ENCODE results near the gene LRTM2. TPM values are rescaled to one million over a fixed set of nuclear protein-coding genes. Genes with fewer than 3 reads are reported as not detected.

LRTM2 gene
- not detected for total RNA-seq
- long read RNA-seq: 0 reads

DNA sequence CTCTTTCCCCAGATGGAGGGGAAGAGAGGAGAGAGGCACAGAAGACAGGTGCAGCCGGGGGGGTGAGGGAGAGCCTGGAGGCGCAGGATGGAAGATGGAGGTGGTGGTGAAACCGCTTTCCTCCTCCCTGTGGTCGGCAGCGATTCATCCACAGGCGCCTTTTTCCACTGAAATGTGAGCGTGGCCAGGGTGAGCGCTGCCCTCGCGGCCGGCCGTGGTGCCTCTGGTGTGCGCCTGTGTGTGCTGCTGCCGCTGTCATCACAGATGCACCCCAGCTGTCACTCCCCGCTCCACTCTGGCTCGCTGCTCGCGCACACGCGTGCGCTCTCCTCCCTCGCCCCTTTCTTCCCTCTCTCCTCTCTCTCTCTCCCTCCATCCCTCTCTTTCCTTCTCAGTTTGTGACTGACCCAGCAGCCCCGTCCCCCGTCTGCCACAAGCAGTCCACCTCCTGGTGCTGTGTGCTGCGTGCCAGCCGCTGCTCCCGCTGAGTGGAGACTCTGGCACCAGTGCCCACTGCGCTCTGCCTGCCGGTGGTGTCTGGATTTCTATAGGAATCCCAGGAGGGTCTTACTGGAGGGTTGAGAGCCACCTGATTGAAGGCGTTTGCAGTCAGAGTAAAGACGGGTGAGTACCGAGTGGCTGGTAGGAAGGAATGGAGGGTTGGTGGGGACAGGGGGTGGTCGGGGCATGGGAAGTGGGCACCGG, at the start of gene LRTM2:
Gene LRTM2, plus strand, starts transcription at position 375 of the 705 bp plus-strand sequence. CDS start 7,584 bp downstream, outside the sequence.
- ATAC-seq (peak; percentile 53), DNase-seq (no peak)
- intact Hi-C loops (cut with micrococcal nuclease): no loop called here

DNA sequence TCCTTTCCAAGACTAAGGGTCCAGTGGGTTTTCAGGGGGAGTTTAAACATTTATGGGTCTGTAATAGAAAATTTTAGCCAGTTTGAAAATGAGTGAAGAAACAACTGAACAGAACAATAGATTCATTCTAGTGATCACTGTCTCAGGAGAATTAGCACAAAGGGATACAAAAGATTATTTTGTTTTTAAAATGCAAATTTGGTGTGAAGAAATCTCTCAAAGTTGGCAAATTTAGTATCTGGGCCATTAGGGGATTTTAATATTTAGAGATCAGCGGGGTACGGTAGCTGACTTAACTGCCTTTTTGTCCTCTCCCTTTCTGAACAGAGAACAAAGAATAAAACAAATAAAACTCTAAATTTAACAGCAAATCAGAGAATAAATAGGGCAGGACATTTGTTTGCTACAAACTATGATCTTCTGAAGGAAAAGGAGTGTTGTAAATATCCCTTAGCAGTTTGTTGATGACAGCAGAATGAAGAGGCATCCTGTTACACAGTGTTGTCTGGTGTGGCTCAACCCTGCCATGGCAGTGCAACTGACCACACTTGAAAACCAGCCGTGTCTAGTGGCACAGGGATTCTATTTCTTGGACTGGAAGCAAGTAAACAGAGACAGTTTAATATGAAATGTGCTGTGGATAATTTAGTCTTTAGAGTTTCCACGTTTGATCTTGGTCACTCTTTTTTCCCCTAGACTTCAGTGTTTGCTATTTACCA, 46.3 kb upstream of the LRTM2 start:
- peak; percentile 60 for ATAC-seq
- DNase-seq: peak; percentile 23
- intact Hi-C loops (cut with micrococcal nuclease): no loop called here

GRCh38 chr12:1776170-1776921, 44.0 kb upstream of the LRTM2 start:
- peak; percentile 64 for ATAC-seq
- intact Hi-C loops (cut with micrococcal nuclease): no loop called here

GRCh38 chr12:1777798-1778197, 42.6 kb upstream of the LRTM2 start:
- intact Hi-C loops (cut with micrococcal nuclease): no loop called here
- ATAC-seq (no peak), DNase-seq (no peak)

More at GRCh38 chr12:1776170-1776921, 44.0 kb upstream of the LRTM2 start:
- DNase-seq: no peak

DNA sequence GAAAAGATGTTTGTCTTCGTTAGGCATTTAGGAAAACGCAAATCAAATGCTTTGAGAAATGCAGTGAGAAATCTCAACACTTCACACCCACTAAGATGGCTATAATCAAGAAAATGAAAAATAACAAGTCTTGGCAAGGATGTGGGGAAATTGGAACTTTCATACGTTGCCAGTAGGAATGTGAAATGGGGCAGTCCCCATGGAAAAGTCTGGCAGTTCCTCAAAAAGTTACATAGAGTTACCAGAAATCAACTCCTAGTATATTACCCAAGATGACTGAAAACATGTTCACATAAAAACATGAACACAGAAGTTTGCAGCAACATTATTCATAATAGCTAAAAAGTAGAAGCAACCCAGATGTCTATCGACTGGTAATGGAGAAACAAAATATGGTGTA, 41.5 kb upstream of the LRTM2 start:
- ATAC-seq: peak; percentile 31
- intact Hi-C loops (cut with micrococcal nuclease): no loop called here
- DNase-seq: no peak

- no peak for DNase-seq
- intact Hi-C loops (cut with micrococcal nuclease): no loop called here
- ATAC-seq: peak; percentile 34
Observed at GRCh38 chr12:1779783-1780182, 40.6 kb upstream of the LRTM2 start.

DNA sequence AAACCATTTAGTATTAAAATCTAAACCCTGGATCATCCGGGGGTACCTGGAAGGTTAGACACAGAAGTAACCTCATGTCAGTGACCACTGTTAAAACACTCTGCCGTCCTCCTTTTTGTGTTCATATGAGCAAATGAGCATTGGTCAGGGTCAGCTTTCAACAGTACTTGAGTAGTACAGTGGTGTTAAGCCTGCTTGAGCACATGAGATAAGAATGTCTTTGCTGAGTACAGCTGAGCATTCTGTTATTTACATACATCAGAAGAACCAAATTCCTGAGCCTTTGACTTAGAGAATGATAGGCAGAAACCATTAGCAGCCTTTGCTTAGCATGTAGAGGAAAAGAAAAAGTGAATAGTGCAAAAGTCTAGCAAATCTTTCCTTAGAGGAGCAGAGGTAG, 38.6 kb upstream of the LRTM2 start:
- DNase-seq (no peak), ATAC-seq (peak; percentile 35)
- intact Hi-C loops (cut with micrococcal nuclease): no loop called here

GRCh38 chr12:1782215-1782614, 38.1 kb upstream of the LRTM2 start:
- DNase-seq: no peak
- ATAC-seq: no peak
- intact Hi-C loops (cut with micrococcal nuclease): no loop called here

- DNase-seq: no peak
- intact Hi-C loops (cut with micrococcal nuclease): no loop called here
- ATAC-seq: no peak
Observed at GRCh38 chr12:1787714-1788113, 32.7 kb upstream of the LRTM2 start.

- intact Hi-C loops (cut with micrococcal nuclease): loop anchor here (5.0 kb wide), 1 partner anchor 138 kb away; no protein-coding TSS in a partner anchor
- no peak for ATAC-seq
- no peak for DNase-seq
Observed at GRCh38 chr12:1790444-1790843, 29.9 kb upstream of the LRTM2 start.

- intact Hi-C loops (cut with micrococcal nuclease): loop anchor here (5.0 kb wide), 1 partner anchor 139 kb away; no protein-coding TSS in a partner anchor
- ATAC-seq (peak; percentile 25), DNase-seq (peak; percentile 68)
Observed at GRCh38 chr12:1791104-1791841, 29.1 kb upstream of the LRTM2 start.

DNA sequence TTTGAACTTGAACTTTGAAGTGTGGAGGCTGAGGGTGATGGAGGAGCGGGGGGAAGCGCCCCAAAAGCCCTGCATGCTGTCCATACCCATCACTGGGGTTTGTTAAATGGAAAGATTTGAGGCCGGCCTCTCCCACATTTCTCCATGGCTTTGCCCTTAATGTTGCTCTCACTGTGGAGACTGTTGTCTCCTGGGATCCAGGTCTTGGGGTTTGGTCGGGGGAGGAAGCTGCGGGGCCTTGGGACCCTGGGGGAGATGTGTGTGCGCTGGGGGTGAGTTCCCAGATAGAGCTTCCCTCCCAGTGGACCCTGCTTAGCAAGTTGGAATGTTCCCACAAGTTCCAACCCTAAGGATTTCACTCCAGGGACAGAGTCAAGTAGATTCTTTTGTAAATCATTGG, 28.0 kb upstream of the LRTM2 start:
- ATAC-seq: no peak
- intact Hi-C loops (cut with micrococcal nuclease): loop anchor here (5.0 kb wide), 1 partner anchor 140 kb away; no protein-coding TSS in a partner anchor
- no peak for DNase-seq

- ATAC-seq (no peak), DNase-seq (no peak)
- intact Hi-C loops (cut with micrococcal nuclease): loop anchor here (5.0 kb wide), 1 partner anchor 141 kb away; no protein-coding TSS in a partner anchor
Observed at GRCh38 chr12:1793426-1794210, 26.7 kb upstream of the LRTM2 start.

DNA sequence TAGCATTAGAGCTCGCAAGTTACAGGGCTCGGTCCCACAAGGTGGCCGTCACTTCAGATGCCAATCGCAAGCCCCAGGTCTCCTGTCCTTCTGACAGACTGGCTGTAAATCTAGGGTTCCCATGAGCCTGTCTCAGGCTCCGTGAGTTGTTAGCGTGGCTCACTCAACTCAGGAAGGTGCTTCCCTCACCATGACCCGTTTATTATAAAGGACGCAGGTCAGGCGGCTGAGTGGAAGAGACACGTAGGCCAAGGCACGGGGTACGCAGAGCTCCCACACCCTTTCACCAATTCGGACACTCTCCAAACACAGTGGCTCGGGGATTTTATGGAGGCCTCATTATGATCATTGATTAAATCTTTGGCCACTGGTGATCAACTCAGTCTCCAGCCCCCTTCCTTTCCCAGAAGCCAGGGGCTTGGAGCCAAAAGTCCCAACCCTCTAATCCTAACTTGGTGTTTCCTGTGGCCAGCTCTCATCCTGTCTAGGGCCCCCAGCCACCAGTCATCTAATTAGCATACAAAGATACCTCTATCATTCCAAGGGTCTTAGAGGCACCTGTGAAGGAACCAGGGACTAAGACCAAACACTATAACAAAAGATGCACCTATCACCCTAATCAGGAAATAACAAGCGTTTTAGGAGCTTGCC, 25.8 kb upstream of the LRTM2 start:
- ATAC-seq (no peak), DNase-seq (no peak)
- intact Hi-C loops (cut with micrococcal nuclease): loop anchor here (5.0 kb wide), 1 partner anchor 142 kb away; no protein-coding TSS in a partner anchor

DNA sequence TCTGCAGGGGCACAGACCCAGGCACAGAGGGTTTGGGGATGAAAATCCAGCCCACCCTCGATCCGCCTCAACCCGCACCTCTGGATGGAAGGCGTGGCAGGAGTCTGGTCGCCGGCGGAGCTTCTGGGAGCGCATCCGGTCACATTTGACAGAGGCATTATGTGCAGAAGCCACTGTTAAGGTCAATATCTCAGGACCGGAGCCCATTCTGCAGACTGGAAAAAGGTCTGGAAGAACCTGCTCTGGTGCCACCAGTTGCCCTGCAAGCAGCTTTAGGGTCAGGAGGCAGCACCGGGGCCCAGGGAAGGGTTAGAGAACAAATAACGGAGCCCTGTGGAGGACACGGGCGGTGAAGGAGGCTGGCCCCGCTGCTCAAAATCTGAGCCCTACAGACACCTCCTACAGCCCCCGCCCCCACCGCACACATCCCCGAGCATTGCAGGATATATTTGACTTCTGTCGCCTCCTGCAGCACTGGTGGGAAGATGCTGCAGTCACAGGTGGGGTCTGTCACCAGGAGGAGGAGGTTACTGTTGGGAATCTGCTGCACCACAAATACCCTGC, 25.1 kb upstream of the LRTM2 start:
- intact Hi-C loops (cut with micrococcal nuclease): no loop called here
- DNase-seq (peak; percentile 40), ATAC-seq (no peak)

DNA sequence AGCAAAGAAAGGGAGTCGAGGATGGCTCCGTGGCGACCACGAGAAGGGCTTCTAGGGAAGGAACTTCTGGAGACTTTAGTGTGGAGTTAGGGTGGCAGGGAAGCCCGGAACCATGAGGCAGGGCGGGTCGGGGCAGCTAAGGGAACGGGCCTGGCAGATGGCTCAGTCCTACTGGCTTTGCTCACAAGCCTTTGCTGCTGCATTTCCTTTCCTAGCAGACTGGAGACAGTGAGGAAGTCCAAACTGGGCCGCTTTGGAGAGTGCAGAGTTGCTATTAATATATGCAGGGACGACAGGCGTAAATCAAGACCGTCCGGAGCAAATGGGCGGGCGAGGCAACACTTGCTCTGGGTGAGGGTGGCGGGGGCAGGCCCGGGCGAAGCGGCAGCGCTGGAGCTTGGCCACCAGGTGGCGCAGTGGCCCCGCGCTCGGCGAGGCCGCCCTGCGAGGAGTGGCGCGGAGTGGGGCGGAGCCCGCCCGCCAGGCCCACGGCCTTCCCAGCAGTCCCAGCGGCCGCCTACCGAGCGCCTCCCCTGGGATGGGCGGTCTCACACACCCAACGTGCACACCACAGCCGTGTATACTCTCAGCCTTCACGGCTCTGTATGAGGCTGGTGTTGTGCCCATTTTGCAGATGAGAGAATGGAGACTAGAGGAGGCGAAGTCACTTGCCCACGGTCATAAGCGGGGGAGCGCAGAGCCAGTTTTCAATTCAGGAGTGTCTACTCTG, 24.4 kb upstream of the LRTM2 start:
- peak; percentile 97 for DNase-seq
- peak; percentile 94 for ATAC-seq
- intact Hi-C loops (cut with micrococcal nuclease): no loop called here

- intact Hi-C loops (cut with micrococcal nuclease): no loop called here
- ATAC-seq: peak; percentile 39
- DNase-seq: peak; percentile 60
Observed at GRCh38 chr12:1796515-1797010, 23.8 kb upstream of the LRTM2 start.

Data from left ventricle myocardium superior (tissue), 1 donor.